ENCODE data around the gene LDLRAD1.

- TF ChIP-seq POLR2A (IDR thresholded peaks at IDR 0.05) (no peak), CTCF (IDR thresholded peaks at IDR 0.05) (no peak), POLR2AphosphoS5 (IDR thresholded peaks at IDR 0.05) (no peak)
Measured at GRCh38 chr1:54018635-54019034, 649 bp upstream of the LDLRAD1 start.
